ENCODE data around the gene C9orf153.
A peak's percentile ranks its signal among the peaks of the same experiment; 100 is the strongest.
"Not testable (repeated sequence)": the region's sequence is repeated elsewhere in the genome, so short reads cannot be mapped to it uniquely, and the experiment has no call there.

Gene C9orf153

GRCh38 chr9:86259557-86259956 lies at the start of gene C9orf153:
C9orf153 (minus strand) TSS chr9:86259657; CDS start chr9:86229603, 30,054 bp downstream.
- no peak for DNase-seq

GRCh38 chr9:86308687-86309086 lies 49.2 kb upstream of the C9orf153 start:
- DNase-seq, result no peak

- no peak for DNase-seq
Observed at GRCh38 chr9:86304236-86304730, 44.8 kb upstream of the C9orf153 start.

- no peak for DNase-seq
Observed at GRCh38 chr9:86303316-86303975, 44.0 kb upstream of the C9orf153 start.

- no peak for DNase-seq
Observed at GRCh38 chr9:86301686-86302085, 42.2 kb upstream of the C9orf153 start.

GRCh38 chr9:86300701-86301100 lies 41.2 kb upstream of the C9orf153 start:
- no peak for DNase-seq

- DNase-seq, result no peak
Observed at GRCh38 chr9:86298873-86299272, 39.4 kb upstream of the C9orf153 start.

- DNase-seq, result not testable (repeated sequence)
Observed at GRCh38 chr9:86290341-86290740, 30.9 kb upstream of the C9orf153 start.

- DNase-seq, result no peak
Observed at GRCh38 chr9:86288499-86289198, 29.2 kb upstream of the C9orf153 start.

GRCh38 chr9:86287013-86287412 lies 27.6 kb upstream of the C9orf153 start:
- DNase-seq, result no peak

- no peak for DNase-seq
Observed at GRCh38 chr9:86286278-86286677, 26.8 kb upstream of the C9orf153 start.

- no peak for DNase-seq
Observed at GRCh38 chr9:86285261-86285660, 25.8 kb upstream of the C9orf153 start.

GRCh38 chr9:86282979-86283535 lies 23.6 kb upstream of the C9orf153 start:
- no peak for DNase-seq

- peak; percentile 90 for DNase-seq
Observed at GRCh38 chr9:86282077-86282978, 22.9 kb upstream of the C9orf153 start, which contains the start of gene ISCA1. ISCA1 (minus strand) TSS chr9:86282538; CDS start chr9:86282458, 80 bp downstream.

- DNase-seq, result no peak
Observed at GRCh38 chr9:86281593-86282076, 22.2 kb upstream of the C9orf153 start.

GRCh38 chr9:86280580-86280979 lies 21.1 kb upstream of the C9orf153 start:
- no peak for DNase-seq

GRCh38 chr9:86279839-86280238 lies 20.4 kb upstream of the C9orf153 start:
- no peak for DNase-seq

- no peak for DNase-seq
Observed at GRCh38 chr9:86277072-86277471, 17.6 kb upstream of the C9orf153 start.

GRCh38 chr9:86275962-86276361 lies 16.5 kb upstream of the C9orf153 start:
- DNase-seq, result no peak

GRCh38 chr9:86274821-86275643 lies 15.6 kb upstream of the C9orf153 start:
- no peak for DNase-seq

GRCh38 chr9:86272221-86272620 lies 12.8 kb upstream of the C9orf153 start:
- no peak for DNase-seq

GRCh38 chr9:86263876-86264275 lies 4.4 kb upstream of the C9orf153 start:
- no peak for DNase-seq

Measured in hippocampal formation (tissue), 2 donors.